GM10266 (cell line): Measurements from ENCODE around the gene KLF3.

ENCODE experiments used
- DNase-seq: peaks from one replicate; pipeline ENCODE4 v3.0.0; 2012; ENCODE audit errors: extremely low spot score
- CTCF ChIP-seq: IDR thresholded peaks from 2 replicates; pipeline ENCODE4 v1.5.1; 2012; ENCODE audit warnings: mild to moderate bottlenecking, low read depth; ENCODE audit not compliant: control insufficient read depth, insufficient read depth; ENCODE audit errors: missing control alignments

KLF3 gene

GRCh38 chr4:38730830-38731646 is 67.0 kb downstream of the KLF3 start:
- peak; percentile 87 for TF ChIP-seq CTCF
- DNase-seq: peak; percentile 68

- no peak for TF ChIP-seq CTCF
- no peak for DNase-seq
Observed at GRCh38 chr4:38733663-38734062, 69.7 kb downstream of the KLF3 start.

GRCh38 chr4:38734446-38734845 is 70.4 kb downstream of the KLF3 start:
- TF ChIP-seq CTCF: no peak
- no peak for DNase-seq

- DNase-seq: no peak
- no peak for TF ChIP-seq CTCF
Observed at GRCh38 chr4:38734911-38735310, 70.9 kb downstream of the KLF3 start.

- no peak for DNase-seq
Observed at GRCh38 chr4:38735870-38736269, 71.9 kb downstream of the KLF3 start.

GRCh38 chr4:38738940-38739803 is 75.2 kb downstream of the KLF3 start:
- no peak for DNase-seq

More at GRCh38 chr4:38735870-38736269, 71.9 kb downstream of the KLF3 start:
- TF ChIP-seq CTCF: no peak

More at GRCh38 chr4:38738940-38739803, 75.2 kb downstream of the KLF3 start:
- no peak for TF ChIP-seq CTCF
